GM21515 (cell line): ENCODE results near the gene TUBA3D.
"Not testable (repeated sequence)": the region's sequence is repeated elsewhere in the genome, so short reads cannot be mapped to it uniquely, and the experiment has no call there.

ENCODE experiments used
- ATAC-seq: cut with Tn5 transposase; IDR thresholded peaks from one replicate; pipeline ENCODE4 v1.9.1; 2021; ENCODE audit not compliant: unreplicated experiment

TUBA3D gene

GRCh38 chr2:131475831-131476230, at the start of gene TUBA3D:
Gene TUBA3D (plus strand): TSS chr2:131476119. CDS start chr2:131476200, 81 bp downstream.
- no peak for ATAC-seq

GRCh38 chr2:131426727-131427126, 49.2 kb upstream of the TUBA3D start:
- no peak for ATAC-seq

GRCh38 chr2:131431336-131431735, 44.6 kb upstream of the TUBA3D start:
- ATAC-seq: no peak

- not testable (repeated sequence) for ATAC-seq
Observed at GRCh38 chr2:131440742-131441468, 35.0 kb upstream of the TUBA3D start.

- ATAC-seq: not testable (repeated sequence)
Observed at GRCh38 chr2:131444736-131445514, 31.0 kb upstream of the TUBA3D start.

- not testable (repeated sequence) for ATAC-seq
Observed at GRCh38 chr2:131445515-131445797, 30.5 kb upstream of the TUBA3D start.

GRCh38 chr2:131445896-131446295, 30.0 kb upstream of the TUBA3D start:
- ATAC-seq: no peak

GRCh38 chr2:131447981-131448380, 27.9 kb upstream of the TUBA3D start:
- ATAC-seq: not testable (repeated sequence)

GRCh38 chr2:131451265-131451949, 24.5 kb upstream of the TUBA3D start:
- ATAC-seq: peak; percentile 80

- not testable (repeated sequence) for ATAC-seq
Observed at GRCh38 chr2:131454914-131455313, 21.0 kb upstream of the TUBA3D start.

- not testable (repeated sequence) for ATAC-seq
Observed at GRCh38 chr2:131467722-131468121, 8.2 kb upstream of the TUBA3D start.

- not testable (repeated sequence) for ATAC-seq
Observed at GRCh38 chr2:131470944-131471343, 5.0 kb upstream of the TUBA3D start.

GRCh38 chr2:131471624-131472023, 4.3 kb upstream of the TUBA3D start:
- ATAC-seq: not testable (repeated sequence)

- not testable (repeated sequence) for ATAC-seq
Observed at GRCh38 chr2:131473266-131473665, 2.7 kb upstream of the TUBA3D start.

GRCh38 chr2:131476363-131476762, 444 bp downstream of the TUBA3D start:
- not testable (repeated sequence) for ATAC-seq

- not testable (repeated sequence) for ATAC-seq
Observed at GRCh38 chr2:131477227-131477626, 1.3 kb downstream of the TUBA3D start.

- ATAC-seq: not testable (repeated sequence)
Observed at GRCh38 chr2:131478074-131478849, 2.3 kb downstream of the TUBA3D start.

GRCh38 chr2:131478850-131479461, 3.0 kb downstream of the TUBA3D start:
- ATAC-seq: not testable (repeated sequence)

GRCh38 chr2:131480351-131480750, 4.4 kb downstream of the TUBA3D start:
- ATAC-seq: not testable (repeated sequence)

GRCh38 chr2:131482506-131483155, 6.7 kb downstream of the TUBA3D start:
- ATAC-seq: not testable (repeated sequence)
